IPS-18a (cell line): Measurements from ENCODE around the gene BCL2L13.
"Not testable (repeated sequence)": the region's sequence is repeated elsewhere in the genome, so short reads cannot be mapped to it uniquely, and the experiment has no call there.

Source experiments
- H3K27ac ChIP-seq: one replicate; pipeline ENCODE4 v1.5.1; 2013; ENCODE audit warnings: low read length
- H3K27me3 ChIP-seq: one replicate; pipeline ENCODE4 v1.6.1; 2013; ENCODE audit warnings: mild to moderate bottlenecking, low read length; ENCODE audit not compliant: control insufficient read depth, insufficient read depth
- H3K36me3 ChIP-seq: one replicate; pipeline ENCODE4 v1.6.1; 2013; ENCODE audit warnings: low read depth, low read length; ENCODE audit not compliant: control insufficient read depth
- H3K4me1 ChIP-seq: one replicate; pipeline ENCODE4 v1.6.1; 2013; ENCODE audit warnings: low read depth, low read length; ENCODE audit not compliant: control insufficient read depth
- H3K4me3 ChIP-seq: one replicate; pipeline ENCODE4 v1.5.1; 2013; ENCODE audit warnings: low read length
- H3K9ac ChIP-seq: one replicate; pipeline ENCODE4 v1.6.1; 2013; ENCODE audit warnings: mild to moderate bottlenecking, low read length, moderate library complexity
- H3K9me3 ChIP-seq: one replicate; pipeline ENCODE4 v1.6.1; 2013; ENCODE audit warnings: low read depth, low read length; ENCODE audit not compliant: control insufficient read depth

Gene BCL2L13

GRCh38 chr22:17612057-17612456 lies 26.5 kb upstream of the BCL2L13 start:
- Histone ChIP-seq H3K27me3 (no peaks in the 10 kb centered on the region), H3K27ac (no peak overlapping the region)

GRCh38 chr22:17613280-17613679 lies 25.3 kb upstream of the BCL2L13 start:
- Histone ChIP-seq H3K9ac (no peak overlapping the region), H3K4me1 (no peaks in the 10 kb centered on the region), H3K4me3 (no peak overlapping the region), H3K36me3 (peaks cover 41% of the 10 kb centered on the region), H3K9me3 (no peaks in the 10 kb centered on the region), H3K27ac (no peak overlapping the region), H3K27me3 (no peaks in the 10 kb centered on the region)

More at GRCh38 chr22:17612057-17612456, 26.5 kb upstream of the BCL2L13 start:
- Histone ChIP-seq H3K4me3 (no peak overlapping the region), H3K4me1 (no peaks in the 10 kb centered on the region), H3K36me3 (peaks cover 41% of the 10 kb centered on the region), H3K9ac (no peak overlapping the region), H3K9me3 (no peaks in the 10 kb centered on the region)

- H3K27me3 ChIP-seq, result no peaks in the 10 kb centered on the region
- H3K4me1 ChIP-seq, result no peaks in the 10 kb centered on the region
- H3K9ac ChIP-seq, result peak overlapping the region; percentile 88
- peak overlapping the region; percentile 58 for H3K27ac ChIP-seq
- peaks cover 5% of the 10 kb centered on the region for H3K36me3 ChIP-seq
- peak overlapping the region; percentile 92 for H3K4me3 ChIP-seq
- no peaks in the 10 kb centered on the region for H3K9me3 ChIP-seq
Measured at GRCh38 chr22:17627961-17628405, 10.6 kb upstream of the BCL2L13 start.

- Histone ChIP-seq H3K4me1 (no peaks in the 10 kb centered on the region), H3K27ac (peak within 1 kb of the TSS; percentile 58), H3K36me3 (no peaks in the 10 kb centered on the region), H3K9me3 (no peaks in the 10 kb centered on the region), H3K9ac (peak within 1 kb of the TSS; percentile 88), H3K4me3 (peak within 1 kb of the TSS; percentile 92), H3K27me3 (no peaks in the 10 kb centered on the region)
Measured at GRCh38 chr22:17628406-17629172, 10.0 kb upstream of the BCL2L13 start, which contains the start of gene ATP6V1E1. TSS of gene ATP6V1E1 (minus strand) at chr22:17628749. CDS start at chr22:17628635, 114 bp downstream.

GRCh38 chr22:17629173-17629489 lies 9.4 kb upstream of the BCL2L13 start:
- Histone ChIP-seq H3K4me1 (no peaks in the 10 kb centered on the region), H3K27me3 (no peaks in the 10 kb centered on the region), H3K4me3 (peak overlapping the region; percentile 92), H3K9ac (peak overlapping the region; percentile 88), H3K27ac (peak overlapping the region; percentile 36), H3K9me3 (no peaks in the 10 kb centered on the region), H3K36me3 (no peaks in the 10 kb centered on the region)

GRCh38 chr22:17629641-17630040 lies 8.9 kb upstream of the BCL2L13 start:
- Histone ChIP-seq H3K27me3 (no peaks in the 10 kb centered on the region), H3K36me3 (no peaks in the 10 kb centered on the region), H3K9ac (peak overlapping the region; percentile 88), H3K9me3 (no peaks in the 10 kb centered on the region), H3K4me1 (no peaks in the 10 kb centered on the region), H3K4me3 (peak overlapping the region; percentile 92), H3K27ac (no peak overlapping the region)

GRCh38 chr22:17631076-17631565 lies 7.4 kb upstream of the BCL2L13 start:
- no peaks in the 10 kb centered on the region for H3K4me1 ChIP-seq
- no peaks in the 10 kb centered on the region for H3K27me3 ChIP-seq
- H3K27ac ChIP-seq, result no peak overlapping the region
- no peaks in the 10 kb centered on the region for H3K36me3 ChIP-seq
- no peak overlapping the region for H3K9ac ChIP-seq
- no peaks in the 10 kb centered on the region for H3K9me3 ChIP-seq
- H3K4me3 ChIP-seq, result no peak overlapping the region

GRCh38 chr22:17633217-17633997 lies 5.2 kb upstream of the BCL2L13 start:
- peaks cover 5% of the 10 kb centered on the region for H3K4me1 ChIP-seq
- no peaks in the 10 kb centered on the region for H3K9me3 ChIP-seq
- no peaks in the 10 kb centered on the region for H3K36me3 ChIP-seq
- no peak overlapping the region for H3K9ac ChIP-seq
- no peak overlapping the region for H3K27ac ChIP-seq
- no peak overlapping the region for H3K4me3 ChIP-seq
- H3K27me3 ChIP-seq, result no peaks in the 10 kb centered on the region

- Histone ChIP-seq H3K9me3 (no peaks in the 10 kb centered on the region), H3K4me3 (no peak overlapping the region), H3K27me3 (no peaks in the 10 kb centered on the region), H3K27ac (no peak overlapping the region), H3K36me3 (no peaks in the 10 kb centered on the region), H3K4me1 (peaks cover 5% of the 10 kb centered on the region), H3K9ac (no peak overlapping the region)
Measured at GRCh38 chr22:17633998-17634323, 4.6 kb upstream of the BCL2L13 start.

GRCh38 chr22:17634696-17635095 lies 3.9 kb upstream of the BCL2L13 start:
- Histone ChIP-seq H3K27me3 (no peaks in the 10 kb centered on the region), H3K4me1 (peaks cover 5% of the 10 kb centered on the region), H3K36me3 (no peaks in the 10 kb centered on the region), H3K4me3 (no peak overlapping the region), H3K9me3 (no peaks in the 10 kb centered on the region), H3K27ac (no peak overlapping the region), H3K9ac (no peak overlapping the region)

- H3K9ac ChIP-seq, H3K4me1 ChIP-seq, H3K27ac ChIP-seq: not testable (repeated sequence)
Measured at GRCh38 chr22:17636850-17637249, 1.7 kb upstream of the BCL2L13 start.

More at GRCh38 chr22:17636850-17637249, 1.7 kb upstream of the BCL2L13 start:
- H3K36me3 ChIP-seq, H3K9me3 ChIP-seq, H3K27me3 ChIP-seq, H3K4me3 ChIP-seq: not testable (repeated sequence)
